Renal pelvis (tissue), 12 donors: Measurements from ENCODE around the gene MRPS9. TPM values are rescaled to one million over a fixed set of nuclear protein-coding genes. Genes with fewer than 3 reads are reported as not detected.

Source experiments
- DNase-seq: peaks from one replicate; pipeline ENCODE4 v3.0.0-alpha.2; 2013
- long read RNA-seq, 16 experiments: transcript quantifications; one replicate each; lab custom pipeline, GENCODE V29; 2026
- polyA plus RNA-seq, 3 donors: library from polyadenylated mRNA; unstranded; fragments of 120-200 nt; gene quantifications; one replicate each; pipeline ENCODE4 v1.2.1, GENCODE V29; 2013; ENCODE audit not compliant: insufficient read length in 3 of 3

The MRPS9 gene
- polyA plus RNA-seq: 10 to 100 TPM; 48.0 to 52.7 (median 49.9) TPM
- long read RNA-seq, donor 1, transcript MRPS9-203 (4 exons, 982 nt): minor isoform, 19 of 42 reads
- long read RNA-seq, donor 1, transcript MRPS9-201 (11 exons, 1,500 nt): major isoform, 23 of 42 reads
- long read RNA-seq, donor 1, partial matches to known transcripts: 0 of 42 reads
- long read RNA-seq, donor 1, other reads (novel, unspliced or antisense): 0 of 42 reads
- long read RNA-seq, donor 2, transcript MRPS9-201 (11 exons, 1,500 nt): minor isoform, 21 of 45 reads
- long read RNA-seq, donor 2, transcript MRPS9-203 (4 exons, 982 nt): major isoform, 24 of 45 reads
- long read RNA-seq, donor 2, partial matches to known transcripts: 0 of 45 reads
- long read RNA-seq, donor 2, other reads (novel, unspliced or antisense): 0 of 45 reads
- long read RNA-seq, donor 3, transcript MRPS9-203 (4 exons, 982 nt): major isoform, 15 of 30 reads
- long read RNA-seq, donor 3, transcript MRPS9-201 (11 exons, 1,500 nt): major isoform, 15 of 30 reads
- long read RNA-seq, donor 3, partial matches to known transcripts: 0 of 30 reads
- long read RNA-seq, donor 3, other reads (novel, unspliced or antisense): 0 of 30 reads
- long read RNA-seq, donor 4, transcript MRPS9-201 (11 exons, 1,500 nt): minor isoform, 20 of 50 reads
- long read RNA-seq, donor 4, transcript MRPS9-203 (4 exons, 982 nt): major isoform, 30 of 50 reads
- long read RNA-seq, donor 4, partial matches to known transcripts: 0 of 50 reads
- long read RNA-seq, donor 4, other reads (novel, unspliced or antisense): 0 of 50 reads
- long read RNA-seq, donor 5, transcript MRPS9-201 (11 exons, 1,500 nt): major isoform, 7 of 9 reads
- long read RNA-seq, donor 5, partial matches to known transcripts: 0 of 9 reads
- long read RNA-seq, donor 5, other reads (novel, unspliced or antisense): 0 of 9 reads
- long read RNA-seq, donor 6, transcript MRPS9-203 (4 exons, 982 nt): minor isoform, 14 of 42 reads
- long read RNA-seq, donor 6, transcript MRPS9-201 (11 exons, 1,500 nt): major isoform, 23 of 42 reads
- long read RNA-seq, donor 6, partial matches to known transcripts: 5 of 42 reads
- long read RNA-seq, donor 6, other reads (novel, unspliced or antisense): 0 of 42 reads
- long read RNA-seq, donor 7, transcript MRPS9-201 (11 exons, 1,500 nt): minor isoform, 17 of 46 reads
- long read RNA-seq, donor 7, transcript MRPS9-203 (4 exons, 982 nt): major isoform, 18 of 46 reads
- long read RNA-seq, donor 7, partial matches to known transcripts: 11 of 46 reads
- long read RNA-seq, donor 7, other reads (novel, unspliced or antisense): 0 of 46 reads
- long read RNA-seq, donor 8, transcript MRPS9-203 (4 exons, 982 nt): major isoform, 7 of 14 reads
- long read RNA-seq, donor 8, transcript MRPS9-201 (11 exons, 1,500 nt): major isoform, 7 of 14 reads
- long read RNA-seq, donor 8, partial matches to known transcripts: 0 of 14 reads
- long read RNA-seq, donor 8, other reads (novel, unspliced or antisense): 0 of 14 reads
- long read RNA-seq, donor 9, transcript MRPS9-203 (4 exons, 982 nt): minor isoform, 25 of 58 reads
- long read RNA-seq, donor 9, transcript MRPS9-201 (11 exons, 1,500 nt): major isoform, 28 of 58 reads
- long read RNA-seq, donor 9, partial matches to known transcripts: 5 of 58 reads
- long read RNA-seq, donor 9, other reads (novel, unspliced or antisense): 0 of 58 reads
- long read RNA-seq, donor 10, transcript MRPS9-203 (4 exons, 982 nt): major isoform, 19 of 22 reads
- long read RNA-seq, donor 10, partial matches to known transcripts: 0 of 22 reads
- long read RNA-seq, donor 10, other reads (novel, unspliced or antisense): 0 of 22 reads
- long read RNA-seq, donor 11, transcript MRPS9-203 (4 exons, 982 nt): minor isoform, 11 of 25 reads
- long read RNA-seq, donor 11, transcript MRPS9-201 (11 exons, 1,500 nt): major isoform, 14 of 25 reads
- long read RNA-seq, donor 11, partial matches to known transcripts: 0 of 25 reads
- long read RNA-seq, donor 11, other reads (novel, unspliced or antisense): 0 of 25 reads
- long read RNA-seq, donor 12, transcript MRPS9-203 (4 exons, 982 nt): minor isoform, 20 of 54 reads
- long read RNA-seq, donor 12, transcript MRPS9-201 (11 exons, 1,500 nt): major isoform, 29 of 54 reads
- long read RNA-seq, donor 12, partial matches to known transcripts: 5 of 54 reads
- long read RNA-seq, donor 12, other reads (novel, unspliced or antisense): 0 of 54 reads
- long read RNA-seq, donor 13, transcript MRPS9-201 (11 exons, 1,500 nt): minor isoform, 7 of 22 reads
- long read RNA-seq, donor 13, transcript MRPS9-203 (4 exons, 982 nt): major isoform, 9 of 22 reads
- long read RNA-seq, donor 13, partial matches to known transcripts: 6 of 22 reads
- long read RNA-seq, donor 13, other reads (novel, unspliced or antisense): 0 of 22 reads
- long read RNA-seq, donor 14: 0 reads
- long read RNA-seq, donor 15, transcript MRPS9-201 (11 exons, 1,500 nt): major isoform, 24 of 41 reads
- long read RNA-seq, donor 15, transcript MRPS9-203 (4 exons, 982 nt): minor isoform, 17 of 41 reads
- long read RNA-seq, donor 15, partial matches to known transcripts: 0 of 41 reads
- long read RNA-seq, donor 15, other reads (novel, unspliced or antisense): 0 of 41 reads
- long read RNA-seq, donor 16, transcript MRPS9-201 (11 exons, 1,500 nt): minor isoform, 28 of 72 reads
- long read RNA-seq, donor 16, transcript MRPS9-203 (4 exons, 982 nt): major isoform, 36 of 72 reads
- long read RNA-seq, donor 16, partial matches to known transcripts: 8 of 72 reads
- long read RNA-seq, donor 16, other reads (novel, unspliced or antisense): 0 of 72 reads

DNA sequence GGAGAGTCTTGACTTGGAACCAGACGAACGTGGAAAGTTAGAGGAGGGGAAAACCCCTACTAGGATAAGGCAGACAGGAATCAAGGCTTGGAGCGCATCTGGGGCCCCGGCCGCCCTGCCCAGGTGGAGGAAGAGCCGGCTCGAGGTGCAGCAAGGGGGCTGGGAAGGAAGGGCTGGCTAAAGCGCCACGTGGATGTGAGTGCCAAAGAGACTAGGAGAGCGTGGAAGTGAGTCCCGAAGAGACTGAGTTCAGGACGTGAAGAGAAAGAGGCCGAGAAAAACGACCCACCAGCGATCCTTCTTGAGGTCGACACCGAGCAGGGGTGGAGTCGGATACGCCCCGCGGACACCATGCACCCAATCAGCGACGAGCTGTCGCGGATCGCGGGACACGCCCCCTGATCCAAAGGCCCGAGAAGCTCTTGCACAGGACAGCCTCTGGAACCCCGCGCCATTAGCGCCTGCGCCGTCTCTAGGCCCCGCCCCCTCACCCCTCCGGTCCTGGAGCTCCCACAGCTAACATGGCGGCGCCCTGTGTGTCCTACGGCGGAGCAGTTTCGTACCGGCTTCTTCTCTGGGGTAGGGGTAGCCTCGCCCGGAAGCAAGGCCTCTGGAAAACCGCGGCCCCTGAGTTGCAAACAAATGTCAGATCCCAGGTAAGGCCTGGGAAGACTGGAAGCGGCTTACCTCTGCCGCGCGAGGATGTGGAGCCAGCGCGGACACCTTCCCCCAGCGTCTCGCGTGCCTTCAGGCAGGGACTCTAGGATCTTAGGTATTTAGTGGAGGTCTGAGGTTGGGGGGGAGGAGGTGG is at the start of gene MRPS9:
MRPS9 (plus strand) TSS at position 498 of the 811 bp plus-strand sequence; CDS start at position 522, 24 bp downstream.
- DNase-seq: peak; percentile 97

DNA sequence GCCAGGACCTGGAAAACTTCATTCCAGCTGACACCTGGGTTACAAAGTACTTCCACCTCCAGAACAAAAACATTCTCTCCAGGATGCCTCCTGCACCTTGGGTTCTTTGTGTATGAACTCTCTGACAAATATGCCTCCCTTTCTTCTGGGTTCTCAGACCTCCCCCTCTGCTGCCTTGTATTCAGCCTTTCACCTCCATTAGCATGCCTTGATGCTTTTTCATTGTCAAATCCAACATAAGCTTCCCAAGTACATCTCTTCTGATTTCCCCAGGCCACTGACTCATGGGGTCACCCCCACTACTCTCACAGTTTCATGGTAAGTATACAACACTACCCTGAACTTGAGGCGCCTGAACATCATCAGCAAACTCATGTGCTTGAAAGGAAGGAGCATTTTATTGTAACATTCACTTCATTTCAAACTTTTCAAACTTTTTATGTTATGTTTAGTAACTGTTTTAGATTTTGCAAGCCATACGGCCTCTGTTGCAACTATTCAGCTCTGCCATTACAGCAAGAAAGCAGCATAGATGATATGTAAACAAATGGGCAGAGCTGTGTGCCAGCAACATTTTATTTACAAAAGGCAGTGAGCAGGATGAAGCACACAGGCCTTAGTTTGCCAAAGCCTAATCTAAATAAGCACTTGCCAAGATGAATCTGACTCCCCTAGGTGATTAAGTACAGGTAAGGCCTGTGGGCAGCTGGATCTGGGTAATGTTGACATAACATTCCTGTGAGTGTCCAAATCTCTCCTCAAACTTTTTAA is 32.5 kb upstream of the MRPS9 start:
- no peak for DNase-seq

DNA sequence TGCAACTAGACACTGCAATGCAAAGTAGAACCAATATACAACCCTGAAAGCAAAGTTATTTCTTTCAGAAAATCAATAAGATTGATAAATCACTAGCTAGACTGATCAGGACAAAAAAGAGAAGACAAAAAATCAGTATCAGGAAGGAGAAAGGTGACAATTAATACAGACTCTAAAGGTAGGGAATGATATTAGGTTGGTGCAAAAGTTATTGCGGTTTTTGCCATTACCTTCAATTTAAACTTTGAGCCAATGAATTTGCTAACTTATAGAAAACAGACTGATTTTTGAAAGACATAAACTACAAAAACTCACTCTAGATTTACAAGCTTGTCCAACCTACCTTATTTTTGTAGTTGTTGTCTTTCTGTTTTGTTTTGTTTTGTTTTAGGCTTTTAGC is 30.5 kb upstream of the MRPS9 start:
- DNase-seq: no peak

DNA sequence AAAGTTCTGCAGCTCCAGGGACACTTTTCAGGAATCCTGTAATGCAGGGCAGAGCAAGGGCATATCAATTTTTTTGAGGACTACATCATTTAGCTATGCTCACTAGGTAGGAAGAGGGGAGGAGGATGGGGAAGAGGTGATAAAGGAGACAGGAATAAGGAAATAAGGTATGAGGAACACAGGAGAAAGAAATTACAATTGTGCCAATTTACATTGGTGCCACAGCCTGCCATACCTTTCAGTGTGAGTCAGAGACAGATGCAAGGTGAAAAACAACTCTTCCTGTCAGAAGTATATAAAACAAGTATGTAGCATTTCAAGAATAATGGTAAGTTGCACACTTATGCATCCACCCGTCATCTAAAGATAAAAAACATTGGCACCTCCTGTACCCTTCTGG is 5.4 kb upstream of the MRPS9 start:
- no peak for DNase-seq

DNA sequence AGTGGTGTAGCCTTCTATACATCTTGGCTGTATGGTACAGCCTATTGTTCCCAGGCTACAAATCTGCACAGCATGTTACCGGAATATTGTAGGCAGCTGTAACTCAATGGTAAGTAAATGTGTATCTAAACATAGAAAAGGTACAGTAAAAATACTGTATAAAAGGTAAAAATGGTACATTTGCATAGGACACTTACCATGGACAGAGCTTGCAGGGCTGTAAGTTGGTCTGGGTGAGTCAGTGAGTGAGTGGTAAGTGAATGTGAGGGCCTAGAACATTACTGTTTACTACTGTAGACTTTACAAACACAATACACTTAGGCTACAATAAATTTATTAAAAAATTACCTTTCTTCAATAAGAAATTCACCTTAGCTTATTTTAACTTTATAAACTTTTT is 3.7 kb upstream of the MRPS9 start:
- no peak for DNase-seq

DNA sequence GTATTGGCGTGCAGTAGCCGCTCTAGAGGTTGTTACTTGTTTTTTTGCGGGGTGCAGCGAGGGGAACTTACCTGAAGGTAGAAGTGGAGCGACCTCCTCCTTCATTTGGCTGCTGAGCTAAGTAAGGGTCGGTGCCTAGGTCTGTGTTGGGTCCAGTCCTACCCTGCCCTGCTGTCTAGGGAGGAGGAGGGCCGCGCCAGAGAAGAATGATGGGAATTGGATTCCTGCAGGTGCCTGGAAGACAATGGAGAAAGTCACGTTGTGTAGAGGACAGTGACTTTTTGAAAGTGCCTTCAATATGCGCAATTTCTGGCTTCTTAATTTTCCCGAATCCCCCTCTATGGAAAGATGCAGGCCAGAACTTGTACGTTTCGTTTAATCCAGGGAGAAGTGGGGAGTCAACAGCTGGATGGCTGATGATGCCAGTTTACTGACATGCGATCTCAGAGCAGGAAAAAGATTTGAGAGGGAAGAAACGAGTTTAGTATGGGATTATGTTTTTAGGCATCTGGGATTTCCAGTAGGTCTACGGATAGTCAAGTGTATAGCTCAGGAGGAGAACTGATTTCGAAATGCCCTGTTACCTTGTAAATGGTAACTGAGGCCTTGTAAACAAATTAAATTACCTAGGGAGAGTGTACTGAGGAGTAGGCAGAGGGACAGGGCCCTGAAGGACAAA is 653 bp downstream of the MRPS9 start:
- DNase-seq: peak; percentile 10

DNA sequence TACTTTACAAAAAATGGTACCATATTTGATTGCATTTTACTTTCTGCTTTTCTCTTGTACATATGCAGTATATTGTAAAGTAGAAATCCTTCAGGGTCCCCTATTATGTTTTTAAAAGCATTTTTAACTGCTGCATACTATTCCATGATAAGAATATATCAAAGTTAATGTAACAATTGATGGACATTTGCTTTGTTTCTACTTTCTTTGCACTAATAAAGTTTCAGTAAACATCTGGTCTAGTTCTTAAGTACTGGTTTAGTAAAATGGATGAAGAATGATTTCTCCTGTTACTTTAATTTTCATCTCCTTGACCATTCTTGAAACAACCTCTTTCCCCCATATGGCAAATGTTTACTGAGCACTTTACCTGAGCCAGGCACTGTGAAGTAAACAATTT is 1.7 kb downstream of the MRPS9 start:
- DNase-seq: no peak

DNA sequence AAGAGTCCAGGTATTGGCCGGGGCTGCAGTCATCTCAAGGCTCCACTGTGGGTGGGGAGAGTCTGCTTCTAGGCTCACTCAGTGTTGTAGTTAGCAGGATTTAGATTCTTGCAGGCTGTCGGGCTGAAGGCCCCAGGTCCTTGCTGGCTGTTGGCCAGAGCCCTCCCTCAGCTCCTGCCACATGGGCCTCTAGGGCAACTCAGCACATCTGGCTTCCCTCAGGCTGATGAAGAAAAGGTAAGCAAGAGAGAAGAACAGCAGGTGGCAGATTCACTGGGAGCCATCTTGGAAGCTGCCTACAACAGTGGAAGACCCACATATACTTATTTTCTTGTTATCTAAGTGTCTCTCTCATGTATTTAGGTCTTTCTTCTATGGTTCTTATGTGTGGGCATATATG is 4.3 kb downstream of the MRPS9 start:
- no peak for DNase-seq

DNA sequence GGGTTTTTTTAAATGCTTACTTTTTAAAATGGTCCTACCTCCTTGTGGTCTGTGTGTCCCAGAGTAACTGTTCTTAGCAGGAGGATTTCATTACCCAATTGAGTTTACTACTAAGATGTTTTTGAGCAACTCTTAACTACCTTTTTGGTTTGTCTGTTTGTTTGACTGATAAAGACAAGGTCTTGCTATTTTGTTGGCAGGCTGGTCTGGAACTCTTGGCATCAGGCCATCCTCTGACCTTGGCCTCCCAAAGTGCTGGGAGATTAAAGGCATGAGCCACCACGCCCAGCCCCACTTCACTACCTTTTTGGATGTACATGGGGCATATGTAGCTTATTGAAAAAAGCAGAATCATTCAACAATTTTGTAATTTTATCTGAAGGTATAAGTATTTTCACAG is 14.9 kb downstream of the MRPS9 start:
- no peak for DNase-seq

DNA sequence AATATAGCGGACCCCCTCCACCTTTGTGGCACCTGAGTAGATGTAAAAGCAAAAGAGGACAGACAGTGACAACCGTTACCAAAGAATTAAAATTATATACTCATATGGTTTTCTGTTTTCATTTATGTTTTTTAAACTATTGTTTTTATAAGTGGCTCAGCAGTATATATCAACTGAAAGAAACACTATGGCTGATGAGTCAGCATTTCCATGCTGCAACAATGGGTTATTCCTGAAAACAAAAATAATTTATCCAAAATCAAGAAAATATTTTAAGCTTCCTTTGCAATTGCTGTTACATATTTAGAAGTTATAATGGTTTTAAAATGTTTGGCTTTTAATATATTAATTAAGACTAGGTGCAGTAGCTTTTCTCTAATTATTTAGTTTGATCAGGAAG is 17.7 kb downstream of the MRPS9 start:
- DNase-seq: no peak

DNA sequence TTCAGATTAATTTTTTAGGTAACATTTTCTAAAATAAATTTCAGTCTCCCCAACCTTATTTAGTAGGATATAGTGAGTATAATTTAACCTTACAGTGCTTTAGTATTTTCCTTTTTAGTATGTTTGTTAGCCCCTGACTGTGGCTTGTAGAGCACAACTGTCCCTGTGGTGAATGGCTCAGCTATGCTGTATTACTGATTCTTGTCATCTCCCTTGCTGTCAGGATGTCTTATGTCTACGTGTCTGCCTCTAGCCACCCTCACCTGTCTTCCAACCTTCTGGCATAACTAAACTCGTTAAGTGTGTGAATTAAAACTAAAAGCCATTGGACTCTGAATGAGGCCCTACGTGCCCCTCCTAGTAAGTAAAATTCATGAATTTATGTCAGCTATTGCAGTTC is 18.4 kb downstream of the MRPS9 start:
- no peak for DNase-seq

DNA sequence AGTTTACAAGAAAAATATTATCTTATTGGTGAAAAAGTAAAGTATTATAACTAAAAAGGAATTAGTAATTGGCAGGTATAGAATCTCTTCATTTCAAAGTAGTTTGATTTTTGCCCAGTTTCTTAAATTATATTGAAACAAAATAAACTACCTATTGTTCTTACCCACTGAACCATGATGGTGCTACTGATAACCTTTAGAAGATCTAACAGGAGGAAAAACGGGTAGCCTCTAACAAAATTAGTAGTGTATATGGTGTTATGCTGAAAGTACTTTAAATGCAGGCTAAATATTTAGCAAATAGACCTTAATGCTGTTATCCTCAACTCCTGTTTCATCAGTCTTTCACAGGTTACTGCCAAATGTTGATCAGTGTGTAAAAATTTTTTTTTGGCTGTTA is 19.1 kb downstream of the MRPS9 start:
- DNase-seq: no peak

DNA sequence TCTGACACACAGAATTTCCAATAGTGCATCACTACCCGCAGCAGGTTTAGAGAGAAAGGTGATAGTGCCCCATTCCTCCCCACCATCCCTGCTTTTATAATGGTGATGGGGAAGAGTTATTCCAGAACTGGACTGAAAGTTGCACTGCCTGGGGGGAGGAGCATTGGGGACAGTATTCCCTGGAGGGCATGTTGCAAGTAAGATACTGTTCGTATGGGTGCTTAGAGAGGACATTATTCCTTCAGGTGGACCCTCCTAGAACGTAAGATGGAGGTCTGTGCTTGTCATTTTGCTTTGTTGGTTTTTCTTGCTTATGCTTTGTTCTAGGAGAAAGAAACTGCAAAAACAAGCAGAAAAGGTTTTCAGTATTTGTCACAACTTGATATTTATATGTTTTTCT is 23.7 kb downstream of the MRPS9 start:
- DNase-seq: no peak

DNA sequence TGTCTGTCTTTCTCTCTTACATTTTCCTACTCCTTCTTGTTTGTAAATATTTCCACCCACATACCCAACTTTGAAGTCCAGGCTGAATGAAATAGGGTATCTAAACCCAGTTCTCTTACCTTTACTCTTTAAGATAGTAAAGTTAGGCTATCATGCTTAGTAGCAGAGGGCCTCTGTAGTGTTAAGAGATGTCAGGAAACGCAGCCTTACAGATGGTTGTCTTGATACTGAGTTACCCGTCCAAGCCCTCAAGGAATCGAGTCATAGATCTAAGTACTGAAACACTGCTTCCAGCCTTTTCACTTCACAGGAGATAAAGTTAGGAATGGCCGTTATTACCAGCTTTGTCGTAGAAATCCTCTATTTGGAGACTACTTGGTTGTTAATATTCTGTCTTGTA is 24.3 kb downstream of the MRPS9 start:
- no peak for DNase-seq

DNA sequence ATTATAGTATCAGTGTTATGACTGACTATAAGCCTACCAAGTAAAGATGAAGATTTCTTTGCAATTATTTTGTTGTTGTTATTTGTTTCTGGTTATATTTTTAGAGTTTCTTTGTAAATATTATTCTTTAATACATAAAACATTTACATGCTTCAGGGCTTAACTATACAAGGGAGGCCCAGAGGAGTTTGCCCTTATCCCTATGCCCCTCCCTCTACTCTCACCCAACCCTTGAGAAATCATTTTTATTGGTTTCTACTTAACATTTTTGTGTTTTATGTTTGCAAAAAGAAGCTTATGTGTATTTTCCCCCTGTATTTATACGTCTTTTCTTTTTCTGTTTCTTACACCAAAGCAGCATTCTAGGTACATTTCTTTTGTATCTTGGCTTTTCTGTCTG is 30.5 kb downstream of the MRPS9 start:
- no peak for DNase-seq

DNA sequence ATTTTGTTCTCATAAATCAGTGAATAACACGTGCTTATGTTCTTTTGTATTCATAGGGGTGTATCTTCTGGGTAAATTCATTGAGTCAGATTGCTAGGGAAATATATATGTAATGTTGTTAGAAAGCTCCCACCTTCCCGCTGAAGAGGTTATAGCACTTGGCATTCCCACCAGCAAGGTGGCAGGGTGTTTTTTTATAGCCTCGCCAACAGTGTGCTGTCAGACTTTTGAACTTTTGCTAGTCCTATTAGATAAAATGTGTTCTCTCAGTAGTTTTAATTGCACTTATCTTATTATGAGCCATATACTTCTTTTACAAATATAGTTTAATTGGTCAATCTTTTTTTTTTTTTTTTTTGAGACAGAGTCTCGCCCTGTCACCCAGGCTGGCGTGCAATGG is 31.0 kb downstream of the MRPS9 start:
- DNase-seq: no peak
